ENCODE results near the gene PRKCI. TPM values are rescaled to one million over a fixed set of nuclear protein-coding genes. Genes with fewer than 3 reads are reported as not detected.

Gene PRKCI
- total and polyA plus RNA-seq, 2 of the 4 experiments (the other 2 are of a cell fraction): 28.7 to 53.4 TPM

- Histone ChIP-seq H3K23ac (ENCODE audit: low read depth, low read length) (no peak overlapping the region), H3K56ac (ENCODE audit: extremely low read depth, insufficient read depth, low read length) (no peak overlapping the region), H4K5ac (ENCODE audit: low read depth, low read length) (no peak overlapping the region), H2BK120ac (ENCODE audit: low read depth, low read length) (no peak overlapping the region), H3K4me1 (ENCODE audit: control insufficient read depth, insufficient read depth, low read length) (no peaks in the 10 kb centered on the region), H3K9ac (ENCODE audit: low read depth, low read length) (no peak overlapping the region), H3K27me3 (ENCODE audit: control insufficient read depth, insufficient read depth, low read length) (no peaks in the 10 kb centered on the region), H3K79me1 (ENCODE audit: low read depth in 1 of 2, low read length in 2 of 2) (peaks cover 14 to 35% of the 10 kb centered on the region in 2 experiments), H2AK5ac (ENCODE audit: low read depth, low read length) (no peak overlapping the region), H2AK9ac (replicated peaks; ENCODE audit: low read depth, low read length, poor library complexity) (no peak overlapping the region), H4K8ac (ENCODE audit: low read depth in 2 of 2, low read length in 2 of 2) (no peak overlapping the region), H3K4me2 (ENCODE audit: low read depth, low read length) (no peak overlapping the region), H3K18ac (ENCODE audit: low read depth, low read length) (no peak overlapping the region), H2BK15ac (ENCODE audit: low read depth, low read length) (no peak overlapping the region), H2BK5ac (ENCODE audit: low read depth, low read length, poor library complexity, severe bottlenecking) (no peak overlapping the region), H3K4me3 (ENCODE audit: insufficient read depth, low read depth, low read length) (no peak overlapping the region), H4K20me1 (ENCODE audit: insufficient read depth, low read length) (no peaks in the 10 kb centered on the region), H3K4ac (ENCODE audit: low read depth, low read length) (no peak overlapping the region), H3K14ac (replicated peaks; ENCODE audit: low read depth, low read length) (no peak overlapping the region), H2AFZ (replicated peaks; ENCODE audit: low read length, poor library complexity) (no peak overlapping the region), H2BK20ac (ENCODE audit: low read depth, low read length) (no peak overlapping the region), H3K27ac (ENCODE audit: insufficient read depth, low read length) (no peak overlapping the region), H4K91ac (ENCODE audit: insufficient read depth, low read depth, low read length) (no peak overlapping the region), H3K9me1 (ENCODE audit: insufficient read depth, low read length) (0 out of 2 replicates have a peak, but pooled peaks cover 3% of the 10 kb centered on the region), H3K9me3 (ENCODE audit: control insufficient read depth, insufficient read depth, low read length) (no peaks in the 10 kb centered on the region), H3K36me3 (ENCODE audit: control insufficient read depth, insufficient read depth, low read length) (peaks cover 31% of the 10 kb centered on the region)
- no CpG with 5 or more reads among the region's 5 CpGs for WGBS, 2 experiments (ENCODE audit: extremely low coverage in 2 of 2, insufficient read length in 1 of 2)
- ChIA-PET POLR2A (ENCODE audit: unreplicated experiment) (no interaction called here), CTCF (no interaction called here)
- dilution Hi-C loops (cut with HindIII; ENCODE audit: low sequenced_read_pairs, unreplicated experiment) (no loop called here), in situ Hi-C loops (cut with MboI; ENCODE audit: low sequenced_read_pairs) (no loop called here), intact Hi-C loops (cut with micrococcal nuclease) (no loop called here)
- TF ChIP-seq CEBPB (IDR thresholded peaks at IDR 0.05; ENCODE audit: low read depth, low read length): no peak
- no peak for TF ChIP-seq NFE2L2 (IDR thresholded peaks at IDR 0.05; ENCODE audit: low read depth, low read length)
- TF ChIP-seq ELK1 (IDR thresholded peaks at IDR 0.05; ENCODE audit: borderline replicate concordance, low read depth, low read length): no peak
- TF ChIP-seq USF2 (IDR thresholded peaks at IDR 0.05; ENCODE audit: low read depth, low read length): no peak
- no peak for TF ChIP-seq RFX5 (IDR thresholded peaks at IDR 0.05; ENCODE audit: low read depth, low read length)
- no peak for TF ChIP-seq CTCF (conservative IDR thresholded peaks at IDR 0.05; ENCODE audit: low read depth, low read length)
- TF ChIP-seq RAD21 (IDR thresholded peaks at IDR 0.05; ENCODE audit: low read length): no peak
- TF ChIP-seq FOS (IDR thresholded peaks at IDR 0.05; ENCODE audit: low read depth, low read length): no peak
- TF ChIP-seq MAFK (IDR thresholded peaks at IDR 0.05; ENCODE audit: low read depth, low read length): no peak
- TF ChIP-seq RCOR1 (IDR thresholded peaks at IDR 0.05; ENCODE audit: insufficient replicate concordance, low read length): no peak
- ATAC-seq (ENCODE audit: low read depth): no peak
- no peak for DNase-seq
- no TSS peak for BruUV-seq (replicated peaks)
Observed at GRCh38 chr3:170267793-170268192, 45.6 kb downstream of the PRKCI start.
